Stomach (tissue), 9 donors: ENCODE measurements around the gene NR3C1. TPM values are rescaled to one million over a fixed set of nuclear protein-coding genes. Genes with fewer than 3 reads are reported as not detected.

Source experiments
- DNase-seq, 2 donors: peaks; one replicate each; pipeline versions ENCODE4 v3.0.0 to v3.0.0-alpha.2; 2013 to 2019
- H3K27ac ChIP-seq, 5 donors: fragments of 200-600 bp in 4 of 5; sonication (generic) in 4 of 5; one replicate each; pipeline ENCODE4 v1.5.1; 2013 to 2019; ENCODE audit warnings: mild to moderate bottlenecking in 1 of 5, moderate library complexity in 1 of 5
- H3K27me3 ChIP-seq, 3 donors: fragments of 200-600 bp; sonication (generic); one replicate each; pipeline ENCODE4 v1.5.1; 2017 to 2019; ENCODE audit warnings: mixed run types in 1 of 3
- H3K36me3 ChIP-seq, 4 donors: fragments of 200-600 bp; sonication (generic); 1 replicate in 3 of 4; 2 replicates in 1 of 4; pipeline ENCODE4 v1.5.1; 2016 to 2019
- H3K4me1 ChIP-seq, 4 donors: fragments of 200-600 bp; sonication (generic); one replicate each; pipeline ENCODE4 v1.5.1; 2016 to 2019
- H3K4me3 ChIP-seq, 4 donors: fragments of 200-600 bp; sonication (generic) in 3 of 4; one replicate each; pipeline ENCODE4 v1.5.1; 2016 to 2019; ENCODE audit warnings: mild to moderate bottlenecking in 1 of 4
- H3K9me3 ChIP-seq, 4 donors: fragments of 200-600 bp; sonication (generic); one replicate each; pipeline ENCODE4 v1.5.1; 2016 to 2019
- EP300 ChIP-seq: sonication (generic); formaldehyde crosslinking; IDR thresholded peaks from one replicate; pipeline ENCODE4 v1.6.1; 2017; ENCODE audit warnings: antibody characterized with exemption
- POLR2A ChIP-seq, 4 donors: fragments of 450-650 bp; IDR thresholded peaks; one replicate each; pipeline ENCODE4 v1.6.1; 2016; ENCODE audit warnings: antibody characterized with exemption in 4 of 4, control low read depth in 2 of 4, mild to moderate bottlenecking in 1 of 4, moderate library complexity in 1 of 4
- POLR2AphosphoS5 ChIP-seq, 3 donors: sonication (generic); formaldehyde crosslinking; IDR thresholded peaks; one replicate each; pipeline ENCODE4 v1.6.1; 2016; ENCODE audit warnings: antibody characterized with exemption in 3 of 3
- WGBS, 5 donors: extraction: QIAGEN DNeasy Blood & Tissue Kit in 3 of 5; methylation state at CpG; one replicate each; pipeline versions ENCODE4 v1.1.5 to v1.1.7; 2013 to 2018; 5-methylcytosine and 5-hydroxymethylcytosine counted together
- intact Hi-C: fragments of 100-400 bp; cut with DNase I; formaldehyde crosslinking; loops from one replicate; pipeline ENCODE4 v1.15.1; 2023; ENCODE audit warnings: low total_unique reads
- polyA plus RNA-seq, 3 donors: library from polyadenylated mRNA; stranded (reverse); fragments of 200-250 nt; gene quantifications; one replicate each; pipeline ENCODE4 v1.2.3, GENCODE V29; 2013
- total RNA-seq, 5 donors: library from RNA; depleted of rRNA; stranded (reverse); fragments of >200 nt; gene quantifications; one replicate each; pipeline versions ENCODE4 v1.1.0 to v1.2.3, GENCODE V29; 2014 to 2016
- TF ChIP-seq, protein P1 (sequence below), 7 experiments: fragments of 450-650 bp in 4 of 7; fragments of 200-600 bp in 3 of 7; sonication (generic) in 3 of 7; IDR thresholded peaks; one replicate each; pipeline ENCODE4 v1.5.1; 2016 to 2019; ENCODE audit warnings: antibody characterized with exemption in 7 of 7, control low read depth in 2 of 7, mild to moderate bottlenecking in 1 of 7
- donor health status: healthy with polysubstance abuse.
- donor health status: Bipolar disorder and iron deficiency.
- donor health status: healthy.

The NR3C1 gene
- total and polyA plus RNA-seq, 8 donors, result 6.4 to 82.8 (median 15.8) TPM

DNA sequence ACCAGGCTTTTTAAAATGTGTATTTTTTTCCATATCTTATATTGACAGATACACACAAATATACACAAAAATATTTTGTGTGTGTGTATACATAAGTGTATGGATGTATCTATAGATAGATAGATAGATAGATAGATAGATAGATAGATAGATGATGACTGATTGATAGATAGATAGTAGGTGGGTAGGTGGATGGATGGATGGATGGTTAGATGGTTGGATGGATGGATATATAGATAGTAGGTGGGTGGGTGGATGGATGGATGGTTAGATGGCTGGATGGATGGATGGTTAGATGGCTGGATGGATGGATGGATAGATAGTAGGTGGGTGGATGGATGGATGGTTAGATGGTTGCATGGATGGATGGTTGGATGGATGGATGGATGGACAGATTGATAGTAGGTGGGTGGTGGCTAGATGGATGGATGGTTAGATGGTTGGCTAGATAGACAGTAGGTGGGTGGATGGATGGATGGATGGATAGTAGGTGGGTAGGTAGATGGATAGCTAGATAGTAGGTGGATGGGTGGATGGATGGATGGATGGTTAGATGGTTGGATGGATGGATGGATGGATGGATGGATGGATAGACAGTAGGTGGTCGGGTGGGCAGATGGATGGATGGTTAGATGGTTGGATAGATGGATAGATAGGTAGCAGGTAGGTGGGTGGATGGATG is 156.2 kb downstream of the NR3C1 start:
- no peak for DNase-seq
- H3K36me3 ChIP-seq, result no peaks in the 10 kb centered on the region
- H3K9me3 ChIP-seq, result no peaks in the 10 kb centered on the region
- H3K27me3 ChIP-seq, result no peaks in the 10 kb centered on the region
- H3K4me3 ChIP-seq, result no peak overlapping the region
- peaks cover 0 to 22% (median 13%) of the 10 kb centered on the region in 4 donors for H3K4me1 ChIP-seq
- H3K27ac ChIP-seq, result no peak overlapping the region
- WGBS, 5 donors, result 83 to 94% (median 88%) methylated on average over 1 of the region's 1 CpG
- TF ChIP-seq POLR2AphosphoS5 (IDR thresholded peaks at IDR 0.05), result no peak
- intact Hi-C loops, result no loop called here

DNA sequence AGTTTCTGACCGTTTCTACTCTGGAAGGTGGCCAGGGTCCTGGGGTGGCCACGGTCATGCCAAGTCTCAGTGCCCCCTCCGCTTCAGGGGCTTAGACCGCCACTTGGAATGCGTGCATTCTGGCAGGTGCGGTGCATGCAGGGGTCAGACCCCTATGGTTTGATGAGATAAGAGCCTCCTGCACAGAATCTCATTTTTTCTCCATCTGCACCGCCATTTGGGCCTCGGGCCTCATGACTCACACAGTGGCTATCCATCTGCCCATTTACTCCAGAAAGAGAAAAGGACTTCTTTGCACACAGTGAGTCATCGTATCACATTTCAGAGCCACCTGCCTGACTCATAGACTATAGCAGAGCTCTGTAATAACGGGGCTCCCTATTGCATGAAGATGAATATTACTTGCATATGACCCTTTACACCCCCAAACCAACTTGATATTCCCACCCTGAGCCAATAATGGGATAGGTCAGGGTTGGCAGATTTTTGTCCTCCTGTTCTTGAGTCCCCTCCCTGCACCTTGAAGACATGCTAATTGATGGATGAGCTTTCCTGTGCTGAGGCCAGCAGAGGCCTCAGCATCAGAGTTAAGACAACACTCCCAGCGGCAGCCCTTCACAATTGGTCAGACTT is 157.4 kb downstream of the NR3C1 start:
- intact Hi-C loops, result no loop called here
- Histone ChIP-seq H3K27me3 (no peaks in the 10 kb centered on the region), H3K9me3 (no peaks in the 10 kb centered on the region), H3K4me3 (no peak overlapping the region), H3K4me1 (peaks cover 0 to 27% (median 13%) of the 10 kb centered on the region in 4 donors), H3K36me3 (no peaks in the 10 kb centered on the region), H3K27ac (no peak overlapping the region)
- no peak for DNase-seq
- TF ChIP-seq EP300 (no peak), POLR2A (IDR thresholded peaks at IDR 0.05) (no peak), POLR2AphosphoS5 (IDR thresholded peaks at IDR 0.05) (no peak)
- TF ChIP-seq, protein P1, sequence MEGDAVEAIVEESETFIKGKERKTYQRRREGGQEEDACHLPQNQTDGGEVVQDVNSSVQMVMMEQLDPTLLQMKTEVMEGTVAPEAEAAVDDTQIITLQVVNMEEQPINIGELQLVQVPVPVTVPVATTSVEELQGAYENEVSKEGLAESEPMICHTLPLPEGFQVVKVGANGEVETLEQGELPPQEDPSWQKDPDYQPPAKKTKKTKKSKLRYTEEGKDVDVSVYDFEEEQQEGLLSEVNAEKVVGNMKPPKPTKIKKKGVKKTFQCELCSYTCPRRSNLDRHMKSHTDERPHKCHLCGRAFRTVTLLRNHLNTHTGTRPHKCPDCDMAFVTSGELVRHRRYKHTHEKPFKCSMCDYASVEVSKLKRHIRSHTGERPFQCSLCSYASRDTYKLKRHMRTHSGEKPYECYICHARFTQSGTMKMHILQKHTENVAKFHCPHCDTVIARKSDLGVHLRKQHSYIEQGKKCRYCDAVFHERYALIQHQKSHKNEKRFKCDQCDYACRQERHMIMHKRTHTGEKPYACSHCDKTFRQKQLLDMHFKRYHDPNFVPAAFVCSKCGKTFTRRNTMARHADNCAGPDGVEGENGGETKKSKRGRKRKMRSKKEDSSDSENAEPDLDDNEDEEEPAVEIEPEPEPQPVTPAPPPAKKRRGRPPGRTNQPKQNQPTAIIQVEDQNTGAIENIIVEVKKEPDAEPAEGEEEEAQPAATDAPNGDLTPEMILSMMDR (IDR thresholded peaks at IDR 0.05), result no peak
- 82 to 93% (median 88%) methylated on average over 11 of the region's 11 CpGs for WGBS, 5 donors

DNA sequence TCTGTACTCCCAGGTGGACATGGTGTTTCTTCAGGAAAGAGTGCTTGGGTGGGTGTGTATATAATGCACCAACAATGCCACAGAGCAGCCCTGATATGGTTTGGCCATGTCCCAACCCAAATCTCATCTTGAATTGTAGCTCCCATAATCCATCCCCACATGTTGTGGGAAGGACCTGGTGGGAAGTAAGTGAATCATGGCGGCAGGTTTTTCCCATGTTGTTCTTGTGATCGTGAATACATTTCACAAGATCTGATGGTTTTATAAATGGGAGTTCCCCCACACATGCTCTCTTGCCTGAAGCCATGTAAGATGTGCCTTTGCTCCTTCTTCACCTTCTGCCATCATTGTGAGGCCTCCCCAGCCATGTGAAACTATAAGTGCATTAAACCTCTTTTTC is 158.5 kb downstream of the NR3C1 start:
- intact Hi-C loops, result no loop called here
- Histone ChIP-seq H3K4me3 (no peak overlapping the region), H3K27ac (peak overlapping the region in 3 of 5 donors; percentile 75 to 81 (median 79)), H3K4me1 (peaks cover 0 to 27% (median 13%) of the 10 kb centered on the region in 4 donors), H3K36me3 (no peaks in the 10 kb centered on the region), H3K27me3 (no peaks in the 10 kb centered on the region), H3K9me3 (no peaks in the 10 kb centered on the region)
- no peak for DNase-seq
- TF ChIP-seq EP300 (no peak), POLR2A (IDR thresholded peaks at IDR 0.05) (no peak), POLR2AphosphoS5 (IDR thresholded peaks at IDR 0.05) (no peak)
- 65 to 96% (median 94%) methylated on average over 2 of the region's 2 CpGs for WGBS, 5 donors

DNA sequence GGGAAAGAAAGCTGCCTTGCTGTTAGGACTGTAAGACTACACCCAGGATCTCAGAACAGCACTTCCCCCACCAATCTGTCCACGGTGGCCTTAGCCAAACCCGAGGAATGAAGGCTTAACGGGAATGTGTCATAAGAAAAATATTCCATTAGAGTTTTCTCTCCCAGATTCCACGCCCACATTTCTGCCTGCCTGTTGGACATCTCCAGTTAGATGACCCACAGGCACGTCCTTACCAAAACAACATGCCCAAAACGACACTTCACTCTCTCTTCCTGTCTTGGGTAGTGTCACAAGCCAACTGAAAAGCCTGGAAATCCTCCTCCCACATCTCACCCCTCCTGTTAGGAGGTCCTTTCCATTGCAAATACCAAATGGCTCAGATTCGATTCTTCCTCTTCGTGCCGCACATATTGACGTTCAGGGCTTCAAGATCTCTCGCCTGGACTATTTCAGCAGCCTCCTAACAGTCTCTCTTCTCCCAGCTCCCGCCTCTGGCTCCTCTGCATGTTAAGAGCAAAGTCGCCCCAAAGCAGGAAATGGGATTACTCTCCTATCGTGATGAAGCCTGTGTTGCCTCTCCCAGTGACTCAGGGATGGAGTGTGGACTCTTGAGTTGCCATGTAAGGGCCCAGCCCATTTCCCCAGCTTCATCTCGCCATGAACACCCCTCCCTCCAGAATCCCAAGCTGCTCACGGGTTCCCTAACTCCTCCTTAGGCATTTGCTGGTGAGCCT is 159.3 kb downstream of the NR3C1 start:
- H3K4me1 ChIP-seq, result peaks cover 0 to 22% (median 10%) of the 10 kb centered on the region in 4 donors
- intact Hi-C loops, result no loop called here
- WGBS, 5 donors, result 57 to 74% (median 67%) methylated on average over 16 of the region's 16 CpGs
- no peaks in the 10 kb centered on the region for H3K36me3 ChIP-seq
- TF ChIP-seq POLR2A (IDR thresholded peaks at IDR 0.05), result no peak
- TF ChIP-seq POLR2AphosphoS5 (IDR thresholded peaks at IDR 0.05), result peak; percentile 25 to 67 (median 47)
- H3K4me3 ChIP-seq, result peak overlapping the region in 2 of 4 donors; percentile 17 to 26
- no peaks in the 10 kb centered on the region for H3K27me3 ChIP-seq
- DNase-seq, result peak; percentile 32 to 87
- H3K27ac ChIP-seq, result peak overlapping the region; percentile 28 to 81 (median 75)
- H3K9me3 ChIP-seq, result no peaks in the 10 kb centered on the region

DNA sequence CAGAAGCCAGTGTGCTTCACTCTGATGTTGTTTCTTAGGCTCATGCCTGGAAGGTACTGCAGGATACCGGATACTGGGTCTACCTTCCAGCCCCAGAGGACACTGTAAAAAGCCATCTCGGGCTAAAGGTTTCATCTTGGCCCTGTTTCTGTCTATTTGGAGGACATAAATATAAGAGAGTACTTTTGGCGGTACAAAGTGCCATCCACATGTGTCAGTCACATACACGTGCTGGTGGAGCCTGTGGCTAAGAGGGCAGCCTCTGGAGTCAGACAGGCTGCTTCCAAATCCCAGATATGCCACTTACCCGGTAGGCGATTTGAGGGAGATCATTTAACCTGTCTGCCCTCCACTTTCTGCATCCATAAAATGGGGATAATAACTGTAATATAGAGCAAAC is 160.4 kb downstream of the NR3C1 start:
- TF ChIP-seq EP300 (no peak), POLR2AphosphoS5 (IDR thresholded peaks at IDR 0.05) (no peak)
- TF ChIP-seq, protein P1 (IDR thresholded peaks at IDR 0.05), result no peak
- H3K27me3 ChIP-seq, result no peaks in the 10 kb centered on the region
- H3K4me1 ChIP-seq, result peaks cover 0 to 20% (median 9%) of the 10 kb centered on the region in 4 donors
- no peaks in the 10 kb centered on the region for H3K9me3 ChIP-seq
- no peaks in the 10 kb centered on the region for H3K36me3 ChIP-seq
- DNase-seq, result no peak
- 90 to 93% (median 91%) methylated on average over 6 of the region's 6 CpGs for WGBS, 5 donors
- intact Hi-C loops, result no loop called here
- no peak overlapping the region for H3K4me3 ChIP-seq
- peak overlapping the region in 3 of 5 donors; percentile 13 to 81 (median 79) for H3K27ac ChIP-seq
